Measurements from ENCODE around the gene TSHR.
"Not testable (repeated sequence)": the region's sequence is repeated elsewhere in the genome, so short reads cannot be mapped to it uniquely, and the experiment has no call there.

The TSHR gene

DNA sequence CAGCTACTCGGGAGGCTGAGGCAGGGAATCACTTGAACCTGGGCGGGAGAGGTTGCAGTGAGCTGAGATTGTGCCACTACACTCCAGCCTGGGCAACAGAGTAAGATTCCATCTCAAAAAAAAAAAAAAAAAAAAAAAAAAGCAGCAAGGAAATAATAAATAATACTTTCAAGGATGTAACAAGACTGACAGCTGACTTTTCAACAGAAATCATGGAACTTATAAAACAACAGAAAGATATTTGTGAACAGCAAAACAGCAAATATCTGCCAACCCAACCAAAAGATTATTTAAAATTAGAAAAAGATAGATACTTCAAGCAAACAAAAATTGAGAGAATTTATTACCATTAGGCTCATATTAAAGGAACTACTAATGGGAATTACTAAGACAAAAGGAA is 115.1 kb downstream of the TSHR start:
- no peak for DNase-seq (ENCODE audit: low spot score)

DNA sequence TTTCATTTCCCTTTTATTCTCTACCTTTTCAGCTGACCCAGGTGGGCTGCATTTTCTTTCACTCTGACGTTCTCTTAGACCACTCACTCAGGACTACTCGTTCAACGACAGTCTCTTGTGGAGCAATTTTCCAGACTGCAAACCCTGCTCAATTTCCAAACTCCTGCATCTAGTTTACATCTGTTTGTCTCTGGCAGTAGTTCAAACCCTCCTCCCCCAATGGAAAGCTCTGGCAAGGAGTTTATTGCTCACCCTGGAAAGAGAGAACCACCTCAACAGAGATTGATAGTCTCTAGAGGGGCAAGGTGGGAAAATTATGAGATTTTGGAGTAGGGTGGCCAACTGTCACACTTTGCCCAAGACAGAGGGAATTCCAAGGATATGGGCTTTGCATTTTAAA is 130.2 kb downstream of the TSHR start:
- no peak for DNase-seq (ENCODE audit: low spot score)

DNA sequence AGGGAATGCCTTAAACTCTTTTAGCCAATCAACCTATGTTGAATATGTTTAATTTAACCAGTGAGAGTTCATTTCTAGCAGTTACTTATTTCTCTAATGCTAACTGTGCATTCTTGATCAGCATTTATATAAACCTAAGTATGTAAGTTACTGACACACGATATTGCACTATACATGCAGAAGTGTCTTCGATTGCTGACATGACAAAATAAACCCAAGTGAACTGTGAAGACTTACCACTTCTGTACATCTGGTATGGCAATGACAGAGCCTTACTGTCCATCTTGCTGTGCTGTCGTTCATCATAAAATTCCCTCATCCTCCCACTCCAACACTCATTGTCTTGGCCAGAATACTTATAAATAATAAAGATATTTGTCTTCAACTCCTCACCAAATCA is 131.8 kb downstream of the TSHR start:
- DNase-seq (ENCODE audit: low spot score) = no peak

DNA sequence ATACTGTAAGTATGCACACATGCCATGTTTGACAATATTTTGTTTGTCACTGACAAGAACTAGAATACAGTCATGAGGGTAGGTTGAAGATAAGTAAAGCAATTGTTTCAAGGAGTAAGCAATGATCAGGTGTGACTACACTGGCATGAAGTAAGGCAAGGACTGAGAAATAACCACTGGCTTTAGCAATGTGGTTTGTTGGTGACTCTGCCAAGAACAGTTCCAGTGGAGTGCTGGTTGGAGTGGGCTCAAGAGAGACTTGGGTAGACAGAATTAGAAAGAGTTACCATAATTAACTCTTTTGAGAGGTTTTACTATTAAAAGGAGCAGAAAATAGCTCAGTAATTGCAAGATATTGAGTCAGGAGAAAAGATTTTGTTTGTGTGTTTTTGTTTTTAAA is 135.7 kb downstream of the TSHR start:
- no peak for DNase-seq (ENCODE audit: low spot score)

DNA sequence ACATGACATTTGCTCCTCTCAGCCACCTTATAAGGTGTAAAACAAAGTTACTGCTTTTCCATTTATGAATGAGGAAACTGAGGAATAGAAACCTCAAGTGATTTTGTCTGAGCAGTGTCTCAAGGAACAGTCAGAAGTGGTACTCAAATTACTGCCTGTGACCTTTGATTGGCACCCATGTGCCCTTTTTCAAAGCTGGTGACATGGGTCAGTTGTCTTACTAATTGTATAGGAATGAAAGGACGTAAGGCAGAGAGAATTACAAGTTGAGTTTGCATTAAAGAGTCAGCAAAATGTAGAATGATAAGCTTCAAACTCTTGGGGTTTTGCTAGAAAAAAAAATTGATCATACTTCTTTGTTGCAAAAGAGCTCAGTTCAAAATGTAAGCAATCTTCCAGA is 136.2 kb downstream of the TSHR start:
- no peak for DNase-seq (ENCODE audit: low spot score)

DNA sequence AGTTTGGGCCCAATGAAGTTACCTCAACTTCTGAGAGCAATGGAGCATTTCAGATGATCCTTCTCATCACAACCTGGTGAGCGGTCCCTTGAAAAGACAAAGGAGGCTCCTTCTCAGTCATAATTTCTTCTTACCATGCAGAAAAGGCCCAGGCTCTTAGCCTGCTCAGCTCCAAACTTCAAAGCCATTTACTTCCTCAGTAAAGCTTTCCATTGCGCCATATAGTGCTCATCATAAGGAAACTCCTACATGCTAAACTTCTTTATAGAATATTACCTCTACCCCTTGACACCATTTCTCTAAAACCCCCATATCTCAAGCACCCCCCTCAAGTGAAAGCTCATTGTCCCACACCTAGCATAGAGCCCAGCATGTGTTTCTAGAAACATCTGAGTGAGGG is 138.2 kb downstream of the TSHR start:
- DNase-seq (ENCODE audit: low spot score) = no peak

DNA sequence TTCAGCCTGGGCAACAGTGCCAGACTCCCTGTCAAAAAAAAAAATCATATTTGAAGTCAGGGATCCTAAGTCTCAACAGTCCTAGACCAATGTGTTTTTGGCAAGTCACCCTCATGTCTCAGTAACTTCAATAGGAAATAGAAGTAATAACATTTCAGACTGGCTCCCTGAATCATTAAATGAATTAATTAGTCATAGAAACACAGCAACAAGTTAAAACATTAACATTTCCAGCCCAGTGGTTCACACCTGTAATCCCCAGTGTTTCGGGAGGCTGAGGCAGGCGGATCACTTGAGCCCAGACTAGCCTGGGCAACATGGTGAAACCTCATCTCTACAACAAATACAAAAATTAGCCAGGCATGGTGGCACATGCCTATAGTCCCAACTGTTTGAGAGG is 140.1 kb downstream of the TSHR start:
- no peak for DNase-seq (ENCODE audit: low spot score)

DNA sequence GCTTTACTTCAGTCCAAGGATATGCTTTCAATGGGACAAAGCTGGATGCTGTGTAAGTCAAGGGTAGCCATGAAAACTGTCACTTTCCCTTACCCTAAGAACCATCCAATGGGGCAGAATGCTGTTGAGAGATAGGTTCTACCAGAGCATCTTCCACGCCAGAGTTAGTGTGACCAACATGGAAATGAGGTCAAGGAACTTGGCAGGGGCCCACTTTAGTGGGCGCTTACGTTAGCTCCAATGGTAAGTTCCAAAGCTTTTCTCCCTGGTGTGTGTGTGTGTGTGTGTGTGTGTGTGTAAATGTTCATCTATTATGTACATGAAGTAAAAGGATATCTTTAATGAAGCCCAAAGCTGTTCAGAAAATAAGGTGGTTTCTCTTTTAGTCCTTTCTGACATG is 141.2 kb downstream of the TSHR start:
- no peak for DNase-seq (ENCODE audit: low spot score)

DNA sequence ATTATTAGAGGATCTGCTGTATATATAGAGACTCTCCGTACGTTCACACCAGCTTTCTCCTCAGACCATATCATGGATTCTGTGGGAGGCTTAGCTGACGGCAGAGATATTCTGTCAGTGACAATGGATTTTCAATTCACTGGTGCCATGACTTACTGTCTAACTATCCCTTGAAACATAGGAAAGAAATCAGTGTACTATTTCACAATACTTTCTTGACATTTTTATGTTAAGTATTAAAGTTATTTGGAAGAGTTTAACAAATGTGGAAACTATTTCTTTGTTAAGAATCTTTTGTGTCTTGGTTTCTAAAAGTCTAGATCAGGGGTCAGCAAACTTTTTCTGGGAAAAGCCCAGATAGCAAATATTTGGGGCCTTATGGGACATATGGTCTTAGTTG is 146.8 kb downstream of the TSHR start:
- no peak for DNase-seq (ENCODE audit: low spot score)

DNA sequence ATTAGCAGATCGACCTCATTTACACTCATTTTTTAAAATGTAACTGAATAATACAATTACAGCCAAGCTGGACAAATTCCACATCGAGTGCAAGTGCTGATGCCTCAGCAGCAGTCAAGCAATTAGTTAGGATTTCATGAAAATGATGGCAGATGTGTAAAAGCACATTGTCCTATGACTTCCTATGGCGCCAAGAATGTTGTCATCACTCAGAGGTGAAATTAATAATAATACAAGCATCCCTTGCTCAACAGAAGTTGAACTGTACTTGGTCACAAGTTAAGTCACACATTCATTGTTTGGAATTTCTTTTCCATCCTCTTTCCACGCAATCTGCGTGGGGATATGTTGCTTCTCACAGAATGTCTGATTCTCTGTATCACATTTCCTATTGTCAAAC is 148.0 kb downstream of the TSHR start:
- DNase-seq (ENCODE audit: low spot score) = no peak

DNA sequence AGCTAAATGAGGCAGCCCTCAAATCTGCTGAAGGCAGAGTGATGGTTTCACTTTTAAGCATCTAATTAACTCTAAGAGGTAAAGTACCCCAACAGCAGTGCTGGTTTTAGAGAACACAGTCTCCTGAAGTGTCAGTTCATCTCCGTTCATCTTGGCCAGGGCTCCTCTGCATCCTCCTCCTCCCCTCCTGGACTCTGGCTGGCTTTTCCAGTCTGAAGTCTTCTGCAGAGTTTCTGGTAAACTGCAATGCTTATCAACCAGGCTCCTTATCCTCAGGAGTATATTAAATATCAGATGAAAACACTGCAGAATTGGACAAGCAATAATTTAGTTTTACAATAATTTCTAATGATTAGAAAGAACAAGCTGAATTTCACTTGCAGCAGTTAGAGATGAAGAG is 150.0 kb downstream of the TSHR start:
- DNase-seq (ENCODE audit: low spot score) = no peak

DNA sequence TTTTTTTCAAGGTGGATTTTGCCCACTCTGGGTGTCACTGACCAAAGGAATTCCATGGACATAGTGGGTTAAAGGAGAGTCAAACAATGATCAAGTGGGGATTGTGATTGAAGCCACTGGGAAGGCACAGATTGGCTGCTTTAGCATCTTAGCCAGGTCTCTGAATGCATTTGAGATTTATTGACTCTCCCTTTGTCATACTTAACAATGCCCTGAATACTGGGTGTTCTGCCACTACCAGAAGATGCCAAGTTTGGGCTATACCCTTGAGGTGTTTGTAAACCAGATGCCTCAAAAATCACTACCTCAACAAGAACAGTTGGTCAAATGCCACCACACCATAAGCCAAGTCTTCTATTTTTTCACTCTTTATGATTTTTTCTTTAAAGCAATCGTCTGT is 150.5 kb downstream of the TSHR start:
- DNase-seq (ENCODE audit: low spot score) = no peak

DNA sequence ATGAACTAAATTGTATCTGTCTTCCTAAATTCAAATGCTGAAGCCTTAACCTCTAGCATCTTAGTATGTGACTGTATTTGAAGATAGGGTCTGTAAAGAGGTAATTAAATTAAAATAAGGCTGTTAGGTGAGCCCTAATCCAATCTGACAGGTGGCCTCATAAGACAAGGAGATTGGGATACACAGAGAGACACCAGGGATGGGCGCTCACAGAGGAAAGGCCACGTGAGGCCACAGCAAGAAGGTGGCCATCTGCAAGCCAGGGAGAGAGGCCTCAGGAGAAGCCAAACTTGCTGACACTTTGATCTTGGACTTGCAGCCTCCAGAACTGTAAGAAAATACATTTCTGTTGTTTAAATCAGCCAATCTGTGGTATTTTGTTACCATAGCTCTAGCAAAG is 154.8 kb downstream of the TSHR start:
- no peak for DNase-seq (ENCODE audit: low spot score)

DNA sequence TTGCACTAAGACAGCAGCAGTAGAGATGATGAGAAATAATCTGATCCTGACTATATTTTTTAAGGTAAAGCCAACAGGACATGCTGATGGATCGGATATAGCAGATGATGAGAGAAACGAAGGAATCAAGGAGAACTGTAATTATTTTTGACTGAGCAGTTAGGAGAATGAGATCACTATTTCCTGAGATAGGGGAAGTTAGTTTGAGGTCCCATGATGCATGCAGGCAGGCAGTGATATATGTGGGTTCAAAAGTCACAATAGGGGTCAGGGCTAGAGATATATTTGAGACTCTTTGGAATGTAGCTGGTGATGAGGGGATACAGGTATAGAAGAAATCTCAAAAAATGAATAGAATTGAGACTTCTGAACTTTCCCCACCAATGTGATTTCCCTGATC is 157.8 kb downstream of the TSHR start:
- no peak for DNase-seq (ENCODE audit: low spot score)

DNA sequence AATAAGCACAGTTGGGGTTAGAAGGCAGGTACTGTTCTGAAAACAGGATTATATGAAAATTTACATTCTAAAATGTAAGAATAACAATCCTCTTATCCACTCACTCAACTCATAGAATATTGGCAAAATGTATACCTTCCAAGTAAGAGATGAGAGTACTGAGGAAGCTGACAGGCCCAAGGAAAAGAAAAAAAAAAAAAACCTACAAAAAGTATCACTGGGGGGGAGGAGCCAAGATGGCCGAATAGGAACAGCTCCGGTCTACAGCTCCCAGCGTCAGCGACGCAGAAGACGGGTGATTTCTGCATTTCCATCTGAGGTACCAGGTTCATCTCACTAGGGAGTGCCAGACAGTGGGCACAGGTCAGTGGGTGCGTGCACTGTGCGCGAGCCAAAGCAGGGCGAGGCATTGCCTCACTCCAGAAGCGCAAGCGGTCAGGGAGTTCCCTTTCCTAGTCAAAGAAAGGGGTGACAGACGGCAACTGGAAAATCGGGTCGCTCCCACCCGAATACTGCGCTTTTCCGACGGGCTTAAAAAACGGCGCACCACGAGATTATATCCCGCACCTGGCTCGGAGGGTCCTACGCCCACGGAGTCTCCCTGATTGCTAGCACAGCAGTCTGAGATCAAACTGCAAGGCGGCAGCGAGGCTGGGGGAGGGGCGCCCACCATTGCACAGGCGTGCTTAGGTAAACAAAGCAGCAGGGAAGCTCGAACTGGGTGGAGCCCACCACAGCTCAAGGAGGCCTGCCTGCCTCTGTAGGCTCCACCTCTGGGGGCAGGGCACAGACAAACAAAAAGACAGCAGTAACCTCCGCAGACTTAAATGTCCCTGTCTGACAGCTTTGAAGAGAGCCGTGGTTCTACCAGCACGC is 158.8 kb downstream of the TSHR start:
- DNase-seq (ENCODE audit: low spot score) = not testable (repeated sequence)

DNA sequence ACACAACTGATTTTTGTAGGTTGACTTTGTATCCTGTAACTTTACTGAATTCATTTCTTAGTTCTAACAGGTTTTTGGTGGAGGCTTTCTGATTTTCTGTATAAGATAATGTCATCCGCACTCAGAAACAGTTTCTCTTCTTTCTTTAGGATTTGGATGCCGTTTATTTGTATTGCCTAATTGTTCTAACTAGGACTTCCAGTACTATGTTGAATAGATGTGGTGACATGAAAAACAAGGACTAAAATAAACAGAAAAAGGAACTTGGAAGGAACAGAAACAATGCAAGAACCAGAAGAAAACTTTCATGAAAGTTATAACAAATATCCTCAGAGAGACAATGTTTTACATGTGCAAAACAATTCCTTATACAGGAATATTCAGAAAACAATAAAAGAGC is 165.1 kb downstream of the TSHR start:
- no peak for DNase-seq (ENCODE audit: low spot score)

DNA sequence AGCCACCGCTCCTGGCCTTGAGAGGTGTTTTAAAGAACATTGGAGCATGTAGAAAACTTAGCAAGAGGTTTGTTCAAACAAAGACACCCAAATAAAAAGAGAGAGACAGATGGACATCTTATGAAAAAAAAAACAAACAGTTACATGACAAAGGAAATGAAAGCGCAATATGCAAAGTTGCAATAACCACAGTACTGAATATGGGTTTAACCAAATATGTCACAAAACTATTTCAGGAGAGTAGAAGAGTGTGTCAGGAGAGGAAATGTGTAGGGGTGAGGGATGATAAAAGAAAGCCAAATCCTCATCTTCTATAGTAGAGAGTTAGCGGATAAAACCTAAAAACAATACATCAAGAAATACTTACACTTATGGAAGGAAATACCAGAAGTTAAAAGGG is 166.9 kb downstream of the TSHR start:
- DNase-seq (ENCODE audit: low spot score) = no peak

DNA sequence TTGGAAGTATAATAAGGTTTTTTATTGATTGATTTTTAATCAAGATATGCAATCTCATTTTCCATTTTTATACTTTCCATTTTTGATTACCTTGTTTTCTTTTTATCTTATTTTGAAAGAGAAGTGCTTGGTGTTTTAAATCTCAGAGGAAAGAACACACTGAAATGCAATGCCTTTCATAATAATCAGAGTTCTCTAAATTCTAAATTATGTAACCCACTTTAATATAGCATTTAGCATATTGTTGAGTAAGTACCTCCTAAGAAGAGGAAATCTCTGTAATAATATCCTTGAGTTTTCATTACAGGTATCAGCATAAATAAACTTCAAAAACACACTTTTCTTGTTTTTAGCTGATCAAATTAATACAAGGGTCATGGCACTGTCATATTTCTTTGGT is 168.4 kb downstream of the TSHR start:
- no peak for DNase-seq (ENCODE audit: low spot score)

DNA sequence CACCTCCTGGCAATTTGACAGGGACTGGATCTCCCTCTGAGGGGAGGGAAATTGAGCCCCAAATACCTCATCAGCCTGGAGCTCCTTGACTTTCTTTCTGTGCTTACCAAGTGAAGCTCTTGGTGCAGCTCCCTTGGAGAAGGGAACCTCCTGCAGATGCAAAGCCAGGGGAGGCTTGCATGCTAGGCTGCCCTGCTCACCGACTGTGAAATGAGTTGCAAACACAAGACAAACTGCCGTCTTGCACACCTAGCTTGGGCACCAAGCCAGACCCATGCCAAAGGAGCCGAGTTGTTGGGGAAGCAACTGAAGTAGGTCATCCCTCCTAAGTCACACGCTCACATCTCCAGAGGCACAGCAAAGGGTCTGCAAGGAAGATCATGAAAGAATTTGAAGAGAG is 170.1 kb downstream of the TSHR start:
- no peak for DNase-seq (ENCODE audit: low spot score)

DNA sequence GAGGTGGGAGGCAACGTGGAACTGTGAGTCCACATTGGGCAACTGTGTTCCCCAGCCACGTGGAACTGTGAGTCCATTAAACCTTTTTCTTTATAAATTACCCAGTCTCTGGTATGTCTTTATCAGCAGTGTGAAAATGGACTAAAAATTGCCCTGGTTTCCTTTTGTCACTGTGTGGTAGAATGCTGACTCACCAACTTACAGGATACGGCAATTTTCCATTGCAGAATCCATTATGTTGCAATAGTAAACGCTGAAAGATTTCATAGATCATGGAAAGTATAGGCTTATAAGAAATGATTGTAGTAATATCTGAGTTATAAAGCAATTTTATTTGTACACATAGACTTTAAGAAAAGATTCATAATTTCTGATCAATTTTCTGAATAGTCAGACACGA is 172.4 kb downstream of the TSHR start:
- no peak for DNase-seq (ENCODE audit: low spot score)

DNA sequence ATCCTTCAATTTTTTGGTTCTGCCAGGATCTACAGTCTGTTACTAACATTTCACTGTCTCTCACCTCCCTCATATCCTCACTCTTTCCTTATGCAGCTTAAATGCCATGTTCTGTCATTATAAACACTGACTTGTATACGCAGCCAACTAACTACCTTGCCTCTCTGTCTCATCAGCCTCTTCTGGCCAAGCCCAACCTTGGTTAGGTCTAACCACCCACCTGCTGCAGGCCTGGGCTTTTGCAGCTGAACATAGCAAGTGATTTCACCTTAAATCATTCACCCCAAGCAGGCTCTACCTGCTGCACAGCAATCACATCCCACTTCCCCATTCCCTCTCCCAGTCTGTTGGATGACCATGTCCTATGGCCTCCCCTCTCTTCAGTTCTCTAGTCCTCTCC is 173.8 kb downstream of the TSHR start:
- no peak for DNase-seq (ENCODE audit: low spot score)

DNA sequence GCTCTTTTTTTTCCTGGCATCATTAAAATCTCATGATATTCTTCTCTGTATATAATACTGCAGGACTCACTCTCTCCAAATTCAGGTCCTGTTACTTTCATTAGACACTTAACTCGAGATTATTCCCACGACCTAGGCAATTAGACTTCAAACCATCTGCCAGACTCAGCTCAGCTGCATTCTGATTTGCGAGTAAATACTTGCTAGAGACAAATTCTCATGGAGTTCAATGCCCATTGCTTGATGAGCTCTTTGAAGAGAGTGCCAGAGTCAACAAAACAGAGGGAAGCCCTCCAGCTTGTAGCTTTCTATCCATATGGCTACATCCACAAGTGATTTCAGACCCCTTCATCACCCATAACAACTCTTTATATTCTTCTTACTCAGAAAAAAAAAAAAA is 177.0 kb downstream of the TSHR start:
- DNase-seq (ENCODE audit: low spot score) = no peak

DNA sequence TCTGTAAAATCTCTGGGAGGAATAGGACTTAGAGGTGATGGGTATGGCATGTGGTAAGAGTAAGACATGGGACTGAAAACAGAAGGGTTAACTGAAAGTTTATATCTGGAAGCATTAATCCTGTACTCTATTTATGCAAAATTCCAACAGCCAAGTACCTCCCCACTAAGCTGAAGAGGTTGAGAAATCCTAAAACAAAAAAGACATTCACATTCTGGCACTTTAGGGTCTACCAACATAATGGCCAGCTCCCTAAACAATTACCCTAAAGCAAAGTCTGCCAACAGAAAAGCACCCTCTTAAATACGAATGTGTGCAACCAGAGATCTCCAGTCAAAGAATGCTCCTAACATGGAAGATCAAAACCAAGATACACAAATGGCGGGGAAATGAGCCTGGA is 178.0 kb downstream of the TSHR start:
- no peak for DNase-seq (ENCODE audit: low spot score)

DNA sequence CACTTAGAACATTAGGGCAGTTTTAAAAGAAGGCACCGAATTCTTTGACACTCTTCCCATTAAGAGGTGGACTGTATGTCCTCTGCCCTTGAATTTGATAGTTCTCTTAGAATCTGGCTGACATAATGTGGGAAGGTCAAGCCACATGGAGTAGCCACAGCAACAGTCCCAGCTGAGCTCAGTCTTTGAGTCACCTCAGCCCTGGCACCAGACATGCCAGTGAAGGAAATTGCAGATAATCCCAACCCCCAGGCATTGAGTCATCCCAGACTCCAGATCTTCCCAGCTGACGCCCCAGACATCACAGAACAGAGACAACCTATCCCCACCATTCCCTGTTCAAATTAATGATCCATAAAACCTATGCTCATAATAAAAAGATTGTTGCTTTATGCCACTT is 181.9 kb downstream of the TSHR start:
- DNase-seq (ENCODE audit: low spot score) = no peak

DNA sequence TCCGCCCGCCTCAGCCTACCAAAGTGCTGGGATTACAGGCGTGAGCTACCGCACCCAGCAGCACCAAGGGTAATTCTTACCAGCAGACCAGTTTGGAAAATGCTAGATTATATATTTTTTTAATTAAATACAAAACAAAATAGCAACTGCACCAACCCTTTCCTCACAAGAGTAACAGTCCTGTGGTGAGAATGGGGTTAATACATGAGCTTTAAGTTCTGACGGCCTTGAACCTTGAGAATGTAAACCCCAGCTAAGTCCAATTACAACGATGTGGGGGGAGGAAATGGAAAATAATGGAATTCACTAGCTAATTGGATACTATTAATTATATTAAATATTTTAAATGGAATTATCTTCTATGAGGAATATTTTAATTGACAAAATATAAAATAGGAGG is 183.0 kb downstream of the TSHR start:
- no peak for DNase-seq (ENCODE audit: low spot score)
